ENCODE results near the gene ACP4.
"Not testable (repeated sequence)": the region's sequence is repeated elsewhere in the genome, so short reads cannot be mapped to it uniquely, and the experiment has no call there.

The ACP4 gene

DNA sequence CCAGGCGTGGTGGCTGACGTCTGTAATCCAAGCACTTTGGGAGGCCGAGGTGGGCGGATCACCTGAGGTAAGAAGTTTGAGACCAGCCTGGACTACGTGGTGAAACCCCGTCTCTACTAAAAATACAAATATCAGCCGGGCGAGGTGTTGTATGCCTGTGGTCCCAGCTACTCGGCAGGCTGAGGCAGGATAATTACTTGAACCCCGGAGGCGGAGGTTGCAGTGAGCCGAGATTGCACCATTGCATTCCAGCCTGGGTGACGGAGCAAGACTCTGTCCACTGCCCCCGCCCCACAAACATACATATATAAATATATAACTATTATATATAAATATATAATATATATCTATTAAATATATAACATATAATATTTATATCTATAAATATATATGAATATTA, 43.1 kb upstream of the ACP4 start:
- not testable (repeated sequence) for H4K91ac ChIP-seq (ENCODE audit: low read depth, low read length, poor library complexity); H3K14ac ChIP-seq (ENCODE audit: low read length); H3K9ac ChIP-seq (ENCODE audit: low read depth, low read length, poor library complexity); H3K9me3 ChIP-seq (replicated peaks in 1 of 2; ENCODE audit: control insufficient read depth in 2 of 2, insufficient read depth in 1 of 2, low read depth in 1 of 2, low read length in 2 of 2); H2AK5ac ChIP-seq (ENCODE audit: low read depth, low read length); H3K23ac ChIP-seq (ENCODE audit: low read depth, low read length, poor library complexity); H3K4me1 ChIP-seq (ENCODE audit: control insufficient read depth in 2 of 2, insufficient read depth in 1 of 2, low read depth in 1 of 2, low read length in 2 of 2); H3K4me2 ChIP-seq (ENCODE audit: insufficient read depth, low read length, poor library complexity, severe bottlenecking); H2BK5ac ChIP-seq (ENCODE audit: low read length); H2BK12ac ChIP-seq (ENCODE audit: low read length); H3K4ac ChIP-seq (ENCODE audit: low read length); H3K36me3 ChIP-seq (replicated peaks in 1 of 2; ENCODE audit: control insufficient read depth in 2 of 2, insufficient read depth in 2 of 2, low read length in 2 of 2); H3K27ac ChIP-seq (replicated peaks; ENCODE audit: low read length); H2AFZ ChIP-seq (ENCODE audit: low read length); DNase-seq (ENCODE audit: low spot score); H3K18ac ChIP-seq (ENCODE audit: low read length); H4K8ac ChIP-seq (ENCODE audit: low read depth, low read length); H2BK15ac ChIP-seq (ENCODE audit: low read length); H2BK120ac ChIP-seq (ENCODE audit: low read depth, low read length); H3K79me1 ChIP-seq (ENCODE audit: low read depth, low read length); H3K27me3 ChIP-seq (ENCODE audit: control insufficient read depth in 3 of 3, insufficient read depth in 3 of 3, low read depth in 1 of 3, low read length in 3 of 3); H3K4me3 ChIP-seq (ENCODE audit: low read length in 2 of 2)
- WGBS, 2 donors (ENCODE audit: extremely low coverage in 2 of 2, insufficient read length in 2 of 2, insufficient replicate concordance in 1 of 2) = no CpG with 5 or more reads among the region's 14 CpGs

DNA sequence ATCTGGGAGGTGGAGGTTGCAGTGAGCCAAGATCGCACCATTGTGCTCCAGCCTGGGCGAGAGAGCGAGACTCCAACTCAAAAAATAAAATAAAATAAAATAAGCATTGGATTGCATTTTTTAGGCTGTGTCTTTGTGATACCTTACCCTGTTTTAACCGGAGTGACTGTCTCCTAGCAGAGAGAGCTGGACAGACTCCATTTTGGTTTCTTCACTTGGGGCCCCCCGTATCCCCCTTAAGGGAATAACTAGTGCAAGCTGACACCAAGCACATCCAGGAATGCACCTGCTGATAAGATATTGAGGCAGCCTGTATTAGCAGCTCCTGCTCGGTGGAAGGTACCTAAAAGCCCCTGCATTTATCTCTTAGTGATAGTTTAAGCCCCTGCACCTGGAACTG, 40.7 kb upstream of the ACP4 start:
- no peak overlapping the region for H3K9ac ChIP-seq (ENCODE audit: low read depth, low read length, poor library complexity)
- H2AK5ac ChIP-seq (ENCODE audit: low read depth, low read length) = no peak overlapping the region
- no peak overlapping the region for H3K18ac ChIP-seq (ENCODE audit: low read length)
- peaks cover 0 to 10% (median 0%) of the 10 kb centered on the region in 3 experiments for H3K27me3 ChIP-seq (ENCODE audit: control insufficient read depth in 3 of 3, insufficient read depth in 3 of 3, low read depth in 1 of 3, low read length in 3 of 3)
- H2BK120ac ChIP-seq (ENCODE audit: low read depth, low read length) = no peak overlapping the region
- H3K4me1 ChIP-seq (ENCODE audit: control insufficient read depth in 2 of 2, insufficient read depth in 1 of 2, low read depth in 1 of 2, low read length in 2 of 2) = no peaks in the 10 kb centered on the region
- no peaks in the 10 kb centered on the region for H3K9me3 ChIP-seq (replicated peaks in 1 of 2; ENCODE audit: control insufficient read depth in 2 of 2, insufficient read depth in 1 of 2, low read depth in 1 of 2, low read length in 2 of 2)
- no peak overlapping the region for H3K27ac ChIP-seq (replicated peaks; ENCODE audit: low read length)
- H2BK12ac ChIP-seq (ENCODE audit: low read length) = no peak overlapping the region
- H2AFZ ChIP-seq (ENCODE audit: low read length) = no peak overlapping the region
- H4K8ac ChIP-seq (ENCODE audit: low read depth, low read length) = no peak overlapping the region
- H3K4me3 ChIP-seq (ENCODE audit: low read length in 2 of 2) = no peak overlapping the region
- no peak overlapping the region for H2BK15ac ChIP-seq (ENCODE audit: low read length)
- WGBS, 2 donors (ENCODE audit: extremely low coverage in 2 of 2, insufficient read length in 2 of 2, insufficient replicate concordance in 1 of 2) = no CpG with 5 or more reads among the region's 6 CpGs
- H2BK5ac ChIP-seq (ENCODE audit: low read length) = no peak overlapping the region
- no peak overlapping the region for H4K91ac ChIP-seq (ENCODE audit: low read depth, low read length, poor library complexity)
- H3K79me1 ChIP-seq (ENCODE audit: low read depth, low read length) = no peaks in the 10 kb centered on the region
- H3K14ac ChIP-seq (ENCODE audit: low read length) = no peak overlapping the region
- no peak overlapping the region for H3K4me2 ChIP-seq (ENCODE audit: insufficient read depth, low read length, poor library complexity, severe bottlenecking)
- DNase-seq (ENCODE audit: low spot score) = no peak
- H3K23ac ChIP-seq (ENCODE audit: low read depth, low read length, poor library complexity) = no peak overlapping the region
- no peak overlapping the region for H3K4ac ChIP-seq (ENCODE audit: low read length)
- no peaks in the 10 kb centered on the region for H3K36me3 ChIP-seq (replicated peaks in 1 of 2; ENCODE audit: control insufficient read depth in 2 of 2, insufficient read depth in 2 of 2, low read length in 2 of 2)

- Histone ChIP-seq H3K9me3 (replicated peaks in 1 of 2; ENCODE audit: control insufficient read depth in 2 of 2, insufficient read depth in 1 of 2, low read depth in 1 of 2, low read length in 2 of 2) (no peaks in the 10 kb centered on the region), H2BK120ac (ENCODE audit: low read depth, low read length) (no peak overlapping the region), H3K36me3 (replicated peaks in 1 of 2; ENCODE audit: control insufficient read depth in 2 of 2, insufficient read depth in 2 of 2, low read length in 2 of 2) (no peaks in the 10 kb centered on the region), H3K18ac (ENCODE audit: low read length) (no peak overlapping the region), H4K8ac (ENCODE audit: low read depth, low read length) (no peak overlapping the region), H3K14ac (ENCODE audit: low read length) (no peak overlapping the region), H3K27me3 (ENCODE audit: control insufficient read depth in 3 of 3, insufficient read depth in 3 of 3, low read depth in 1 of 3, low read length in 3 of 3) (peaks cover 0 to 11% (median 0%) of the 10 kb centered on the region in 3 experiments), H4K91ac (ENCODE audit: low read depth, low read length, poor library complexity) (no peak overlapping the region), H3K4me3 (ENCODE audit: low read length in 2 of 2) (no peak overlapping the region), H2BK15ac (ENCODE audit: low read length) (no peak overlapping the region), H3K23ac (ENCODE audit: low read depth, low read length, poor library complexity) (no peak overlapping the region), H3K4me1 (ENCODE audit: control insufficient read depth in 2 of 2, insufficient read depth in 1 of 2, low read depth in 1 of 2, low read length in 2 of 2) (no peaks in the 10 kb centered on the region), H3K27ac (replicated peaks; ENCODE audit: low read length) (no peak overlapping the region), H2BK5ac (ENCODE audit: low read length) (no peak overlapping the region), H2AK5ac (ENCODE audit: low read depth, low read length) (no peak overlapping the region), H3K79me1 (ENCODE audit: low read depth, low read length) (no peaks in the 10 kb centered on the region), H3K4me2 (ENCODE audit: insufficient read depth, low read length, poor library complexity, severe bottlenecking) (no peak overlapping the region), H3K4ac (ENCODE audit: low read length) (no peak overlapping the region), H3K9ac (ENCODE audit: low read depth, low read length, poor library complexity) (no peak overlapping the region), H2BK12ac (ENCODE audit: low read length) (no peak overlapping the region), H2AFZ (ENCODE audit: low read length) (no peak overlapping the region)
- WGBS, 2 donors (ENCODE audit: extremely low coverage in 2 of 2, insufficient read length in 2 of 2, insufficient replicate concordance in 1 of 2) = no CpG with 5 or more reads among the region's 15 CpGs
- DNase-seq (ENCODE audit: low spot score) = no peak
Observed at GRCh38 chr19:50750010-50750409, 40.2 kb upstream of the ACP4 start.

- no peak overlapping the region for H3K4ac ChIP-seq (ENCODE audit: low read length)
- H2BK120ac ChIP-seq (ENCODE audit: low read depth, low read length) = no peak overlapping the region
- H2BK5ac ChIP-seq (ENCODE audit: low read length) = no peak overlapping the region
- no peak overlapping the region for H3K23ac ChIP-seq (ENCODE audit: low read depth, low read length, poor library complexity)
- H4K8ac ChIP-seq (ENCODE audit: low read depth, low read length) = no peak overlapping the region
- H3K36me3 ChIP-seq (replicated peaks in 1 of 2; ENCODE audit: control insufficient read depth in 2 of 2, insufficient read depth in 2 of 2, low read length in 2 of 2) = no peaks in the 10 kb centered on the region
- H3K9me3 ChIP-seq (replicated peaks in 1 of 2; ENCODE audit: control insufficient read depth in 2 of 2, insufficient read depth in 1 of 2, low read depth in 1 of 2, low read length in 2 of 2) = no peaks in the 10 kb centered on the region
- no peak overlapping the region for H4K91ac ChIP-seq (ENCODE audit: low read depth, low read length, poor library complexity)
- no peak overlapping the region for H3K9ac ChIP-seq (ENCODE audit: low read depth, low read length, poor library complexity)
- H2BK15ac ChIP-seq (ENCODE audit: low read length) = no peak overlapping the region
- no peak overlapping the region for H3K4me3 ChIP-seq (ENCODE audit: low read length in 2 of 2)
- no peaks in the 10 kb centered on the region for H3K4me1 ChIP-seq (ENCODE audit: control insufficient read depth in 2 of 2, insufficient read depth in 1 of 2, low read depth in 1 of 2, low read length in 2 of 2)
- no peak overlapping the region for H3K4me2 ChIP-seq (ENCODE audit: insufficient read depth, low read length, poor library complexity, severe bottlenecking)
- no peak overlapping the region for H3K18ac ChIP-seq (ENCODE audit: low read length)
- no CpG with 5 or more reads among the region's 4 CpGs for WGBS, 2 donors (ENCODE audit: extremely low coverage in 2 of 2, insufficient read length in 2 of 2, insufficient replicate concordance in 1 of 2)
- no peak for DNase-seq (ENCODE audit: low spot score)
- no peaks in the 10 kb centered on the region for H3K79me1 ChIP-seq (ENCODE audit: low read depth, low read length)
- no peak overlapping the region for H3K14ac ChIP-seq (ENCODE audit: low read length)
- no peak overlapping the region for H3K27ac ChIP-seq (replicated peaks; ENCODE audit: low read length)
- H2AFZ ChIP-seq (ENCODE audit: low read length) = no peak overlapping the region
- H3K27me3 ChIP-seq (ENCODE audit: control insufficient read depth in 3 of 3, insufficient read depth in 3 of 3, low read depth in 1 of 3, low read length in 3 of 3) = peaks cover 0 to 16% (median 0%) of the 10 kb centered on the region in 3 experiments
- H2BK12ac ChIP-seq (ENCODE audit: low read length) = no peak overlapping the region
- no peak overlapping the region for H2AK5ac ChIP-seq (ENCODE audit: low read depth, low read length)
Observed at GRCh38 chr19:50753879-50754278, 36.3 kb upstream of the ACP4 start.

All from neuronal stem cell (in vitro differentiated cells).